HEK293T (cell line): ENCODE measurements around the gene C1orf116.

Experiments
- CTBP1 ChIP-seq: fragments of 450-650 bp; IDR thresholded peaks from 2 replicates; pipeline ENCODE4 v1.6.1; 2016; ENCODE audit warnings: borderline replicate concordance
- ELF4 ChIP-seq: fragments of 450-650 bp; IDR thresholded peaks from 2 replicates; pipeline ENCODE4 v1.6.1; 2017; ENCODE audit warnings: antibody characterized with exemption
- FOXA1 ChIP-seq: fragments of 450-650 bp; IDR thresholded peaks from 2 replicates; pipeline ENCODE4 v1.6.1; 2016; ENCODE audit warnings: mild to moderate bottlenecking
- FOXK2 ChIP-seq: fragments of 450-650 bp; IDR thresholded peaks from 2 replicates; pipeline ENCODE4 v1.6.1; 2016; ENCODE audit warnings: mild to moderate bottlenecking
- HDGF ChIP-seq: fragments of 450-650 bp; IDR thresholded peaks from 2 replicates; pipeline ENCODE4 v1.6.1; 2017; ENCODE audit warnings: antibody characterized with exemption, borderline replicate concordance

DNA sequence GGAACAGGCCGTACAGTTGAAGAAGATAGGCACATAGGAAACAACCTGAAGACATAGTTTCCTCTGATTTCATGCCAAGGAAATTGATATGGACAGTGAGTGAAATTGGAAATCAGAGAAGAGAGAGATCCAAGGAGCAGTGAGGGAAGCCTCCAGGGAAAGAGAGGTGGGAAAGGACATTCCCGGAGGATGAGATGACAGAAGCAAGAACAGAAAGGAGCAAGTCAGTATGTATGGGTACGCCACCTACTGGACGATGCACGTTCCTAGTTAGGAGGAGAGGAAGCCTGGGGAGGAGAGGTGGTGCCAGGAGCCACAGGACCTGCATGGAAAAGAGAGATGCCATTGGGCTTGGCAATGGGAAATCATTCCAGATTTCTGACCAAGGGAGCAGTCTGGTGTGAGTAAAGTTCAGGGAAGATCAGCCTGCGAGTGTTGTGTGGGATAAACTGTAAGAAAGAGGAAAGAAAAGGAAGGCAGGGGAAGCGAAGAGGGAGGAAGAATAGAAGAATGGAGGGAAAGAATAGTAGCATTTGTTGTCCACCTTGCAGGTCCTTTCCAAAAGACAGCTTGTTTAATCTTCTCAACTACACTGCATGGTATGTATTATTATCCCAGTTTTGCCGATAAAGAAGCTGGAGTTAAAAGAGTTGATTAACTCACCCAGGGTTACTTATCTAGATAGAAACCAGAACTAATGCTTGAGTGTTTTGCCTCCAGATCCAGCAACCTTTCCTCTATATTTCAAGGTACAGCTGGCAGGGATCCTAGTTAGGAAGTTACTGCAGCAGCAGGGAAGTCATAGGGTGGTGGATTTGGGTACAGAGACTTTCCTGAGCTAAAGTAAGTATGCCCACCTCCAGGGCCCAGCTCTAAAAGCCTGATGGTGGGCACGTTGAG, 27.4 kb downstream of the C1orf116 start:
- no peak for TF ChIP-seq HDGF
- no peak for TF ChIP-seq FOXA1
- TF ChIP-seq ELF4, result no peak
- no peak for TF ChIP-seq CTBP1
- no peak for TF ChIP-seq FOXK2
